WTC11 (cell line): ENCODE data around the gene USF3.

Source experiments
- SP1 ChIP-seq: sonication (generic); formaldehyde crosslinking; conservative IDR thresholded peaks from 2 replicates; pipeline ENCODE4 v1.8.1; 2022; ENCODE audit warnings: missing genetic modification reagents
- ZNF423 ChIP-seq: fragments of 250-450 bp; sonication (Bioruptor Pico); IDR thresholded peaks from 2 replicates; pipeline ENCODE4 v2.1.2; 2022; ENCODE audit warnings: mild to moderate bottlenecking, moderate library complexity
- TF ChIP-seq, protein P1 (sequence below): sonication (generic); formaldehyde crosslinking; IDR thresholded peaks from 2 replicates; pipeline ENCODE4 v1.8.0; 2022; ENCODE audit warnings: mild to moderate bottlenecking, missing genetic modification reagents

DNA sequence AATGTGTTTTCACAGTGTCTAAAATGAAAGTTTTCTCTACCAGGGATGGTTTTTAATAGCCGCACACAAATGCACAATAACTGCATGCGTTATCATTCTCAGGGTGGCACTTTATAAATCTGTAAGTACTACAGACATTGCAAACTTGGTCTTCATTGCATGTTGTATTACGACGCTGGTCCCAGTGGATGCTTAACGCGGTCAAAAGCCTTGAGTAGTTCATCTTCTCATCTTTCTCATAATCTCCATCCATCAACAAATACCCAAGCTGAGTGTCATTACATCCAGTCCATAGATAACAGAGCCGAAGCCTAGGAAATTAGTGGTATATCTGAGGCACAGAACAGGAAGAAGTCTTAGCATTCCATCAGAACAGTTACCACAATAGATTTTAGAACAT, 72.6 kb downstream of the USF3 start:
- TF ChIP-seq SP1 (CRISPR knock-in tag) = no peak
- TF ChIP-seq, protein P1, sequence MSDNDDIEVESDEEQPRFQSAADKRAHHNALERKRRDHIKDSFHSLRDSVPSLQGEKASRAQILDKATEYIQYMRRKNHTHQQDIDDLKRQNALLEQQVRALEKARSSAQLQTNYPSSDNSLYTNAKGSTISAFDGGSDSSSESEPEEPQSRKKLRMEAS = no peak
- no peak for TF ChIP-seq ZNF423 (CRISPR knock-in tag)
